HepG2 (cell line): ENCODE results near the gene RPL32. TPM values are rescaled to one million over a fixed set of nuclear protein-coding genes. Genes with fewer than 3 reads are reported as not detected.

Source experiments
- BRCA1 ChIP-seq: sonication (generic); formaldehyde crosslinking; IDR thresholded peaks from 2 replicates; pipeline ENCODE4 v1.4.0; 2020; ENCODE audit warnings: missing genetic modification reagents
- GFI1 ChIP-seq: sonication (generic); formaldehyde crosslinking; IDR thresholded peaks from 2 replicates; pipeline ENCODE4 v1.5.0; 2020; ENCODE audit warnings: missing genetic modification reagents, mild to moderate bottlenecking, borderline replicate concordance
- HMGA1 ChIP-seq: sonication (generic); formaldehyde crosslinking; conservative IDR thresholded peaks from 2 replicates; pipeline ENCODE4 v1.4.0; 2020; ENCODE audit warnings: missing genetic modification reagents
- HOXA3 ChIP-seq: sonication (generic); formaldehyde crosslinking; IDR thresholded peaks from 2 replicates; pipeline ENCODE4 v1.5.0; 2020; ENCODE audit warnings: missing genetic modification reagents
- JUNB ChIP-seq: sonication (generic); formaldehyde crosslinking; IDR thresholded peaks from 2 replicates; pipeline ENCODE4 v1.8.0; 2022; ENCODE audit warnings: missing genetic modification reagents, mild to moderate bottlenecking, borderline replicate concordance
- KDM4B ChIP-seq: sonication (generic); formaldehyde crosslinking; IDR thresholded peaks from 2 replicates; pipeline ENCODE4 v1.4.0; 2020; ENCODE audit warnings: missing genetic modification reagents
- KDM5B ChIP-seq: sonication (generic); formaldehyde crosslinking; IDR thresholded peaks from 2 replicates; pipeline ENCODE4 v1.4.0; 2020; ENCODE audit warnings: missing genetic modification reagents, mild to moderate bottlenecking, borderline replicate concordance
- NONO ChIP-seq, 2 experiments: fragments of 450-650 bp in 1 of 2; sonication (generic) in 1 of 2; formaldehyde crosslinking in 1 of 2; IDR thresholded peaks in 1 of 2; conservative IDR thresholded peaks in 1 of 2; 2 replicates each; pipeline versions ENCODE4 v1.6.1 to v1.8.0; 2017 to 2022; ENCODE audit warnings: mild to moderate bottlenecking in 1 of 2, missing genetic modification reagents in 1 of 2, moderate library complexity in 1 of 2
- PHF8 ChIP-seq: sonication (generic); formaldehyde crosslinking; IDR thresholded peaks from 2 replicates; pipeline ENCODE4 v1.5.0; 2020; ENCODE audit warnings: missing genetic modification reagents
- SALL2 ChIP-seq: sonication (generic); formaldehyde crosslinking; IDR thresholded peaks from 2 replicates; pipeline ENCODE4 v1.8.1; 2023; ENCODE audit warnings: mild to moderate bottlenecking, missing genetic modification reagents, inconsistent platforms
- SYNCRIP ChIP-seq: fragments of 200-400 bp; formaldehyde crosslinking; IDR thresholded peaks from 2 replicates; pipeline ENCODE4 v1.6.1; 2018; ENCODE audit warnings: mild to moderate bottlenecking, low read depth, low read length; ENCODE audit not compliant: insufficient read depth
- TBX2 ChIP-seq: sonication (generic); formaldehyde crosslinking; IDR thresholded peaks from 2 replicates; pipeline ENCODE4 v1.5.0; 2020; ENCODE audit warnings: missing genetic modification reagents, mild to moderate bottlenecking, borderline replicate concordance
- TEAD2 ChIP-seq: sonication (generic); formaldehyde crosslinking; IDR thresholded peaks from 2 replicates; pipeline ENCODE4 v1.9.0; 2021; ENCODE audit warnings: missing genetic modification reagents
- ZBTB42 ChIP-seq: sonication (generic); formaldehyde crosslinking; IDR thresholded peaks from 2 replicates; pipeline ENCODE4 v1.5.0; 2020; ENCODE audit warnings: mild to moderate bottlenecking, missing genetic modification reagents
- ZNF441 ChIP-seq: sonication (generic); formaldehyde crosslinking; IDR thresholded peaks from 2 replicates; pipeline ENCODE4 v1.7.0; 2021; ENCODE audit warnings: missing genetic modification reagents, borderline replicate concordance
- ZNF563 ChIP-seq: sonication (generic); formaldehyde crosslinking; IDR thresholded peaks from 2 replicates; pipeline ENCODE4 v1.8.0; 2022; ENCODE audit warnings: mild to moderate bottlenecking, moderate library complexity, missing genetic modification reagents
- ZNF607 ChIP-seq: sonication (generic); formaldehyde crosslinking; IDR thresholded peaks from 2 replicates; pipeline ENCODE4 v1.5.1; 2020; ENCODE audit warnings: missing genetic modification reagents, mild to moderate bottlenecking, borderline replicate concordance
- polyA plus RNA-seq, 8 experiments: library from polyadenylated mRNA; depleted of rRNA in 3 of 8; stranded (reverse) in 7 of 8; unstranded in 1 of 8; fragments of >200 nt; fragmentation: Illumina TruSeq in 4 of 8; extraction: Trizol in 4 of 8; gene quantifications; 2 replicates each; pipeline versions ENCODE4 v1.2.1 to v1.2.3, GENCODE V29; 2011 to 2016; ENCODE audit warnings: low read depth in 4 of 8, missing spikeins in 1 of 8, mixed read lengths in 1 of 8; ENCODE audit not compliant: insufficient read depth in 1 of 8
- total RNA-seq, 5 experiments: library from RNA; depleted of rRNA; stranded (reverse); fragments of >200 nt; fragmentation: Illumina TruSeq; extraction: Trizol; gene quantifications; 2 replicates each; pipeline ENCODE4 v1.2.3, GENCODE V29; 2016; ENCODE audit warnings: low read depth in 1 of 5
- TF ChIP-seq, protein P1 (sequence below): sonication (generic); formaldehyde crosslinking; IDR thresholded peaks from 2 replicates; pipeline ENCODE4 v1.5.1; 2020; ENCODE audit warnings: missing genetic modification reagents, mild to moderate bottlenecking, borderline replicate concordance
- TF ChIP-seq, protein P2 (sequence below): sonication (generic); formaldehyde crosslinking; IDR thresholded peaks from 2 replicates; pipeline ENCODE4 v1.5.1; 2020; ENCODE audit warnings: mild to moderate bottlenecking, missing genetic modification reagents, borderline replicate concordance
- TF ChIP-seq, protein P3 (sequence below): IDR thresholded peaks from 2 replicates; pipeline ENCODE4 v1.6.1; 2016; ENCODE audit warnings: low read depth, borderline replicate concordance
- TF ChIP-seq, protein P4 (sequence below): IDR thresholded peaks from 2 replicates; pipeline ENCODE4 v1.6.1; 2016; ENCODE audit warnings: missing compliant biosample characterization, missing genetic modification reagents, borderline replicate concordance
- TF ChIP-seq, protein P5 (sequence below): sonication (generic); formaldehyde crosslinking; IDR thresholded peaks from 2 replicates; pipeline ENCODE4 v1.4.0; 2020; ENCODE audit warnings: missing genetic modification reagents, borderline replicate concordance

Gene RPL32
- total and polyA plus RNA-seq, 2 of the 13 experiments (the other 11 are each of a cell fraction or from before 2014, with no cell fraction given) = 1,781 to 2,401 TPM

DNA sequence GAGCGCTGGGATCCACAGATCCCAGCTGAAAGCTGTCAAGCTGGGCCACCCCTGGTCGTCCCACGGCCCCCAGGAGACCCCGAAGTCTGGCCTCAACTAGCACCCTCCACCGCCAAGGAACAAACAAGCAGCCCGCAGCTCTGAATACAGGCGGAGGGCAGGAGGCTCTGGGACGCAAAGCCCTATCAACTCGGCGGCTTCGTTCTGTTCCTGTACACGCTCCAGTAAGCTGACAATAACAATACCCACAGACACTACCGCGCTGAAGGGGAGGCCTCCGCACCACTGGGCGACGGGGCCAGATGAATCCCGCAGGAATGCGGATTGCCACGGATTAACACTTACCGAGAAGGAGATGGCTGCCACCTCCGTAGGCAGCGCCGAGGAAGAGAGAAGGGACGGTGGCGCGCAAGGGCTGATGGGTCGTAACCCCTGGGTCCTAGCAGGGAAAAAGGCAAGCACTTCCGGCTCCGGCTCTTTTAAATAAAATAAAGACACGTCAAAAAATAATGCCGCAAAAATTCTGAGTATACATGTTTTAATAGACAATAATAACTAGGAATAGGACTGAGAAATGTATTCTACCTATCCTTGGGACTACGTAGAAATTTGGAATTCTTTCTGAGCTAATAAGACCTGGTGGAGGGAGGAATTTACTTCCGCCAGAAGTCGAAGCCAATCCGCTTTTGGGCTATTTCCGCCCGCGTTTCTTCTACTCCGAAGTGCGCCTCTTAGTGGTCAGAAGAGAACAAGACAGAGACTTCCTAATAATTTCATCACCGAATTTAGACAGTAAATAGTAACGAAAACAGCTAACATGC lies at the start of gene RPL32 (continued):
- peak; percentile 67 for TF ChIP-seq ZNF441 (CRISPR knock-in tag)
- TF ChIP-seq, protein P1, sequence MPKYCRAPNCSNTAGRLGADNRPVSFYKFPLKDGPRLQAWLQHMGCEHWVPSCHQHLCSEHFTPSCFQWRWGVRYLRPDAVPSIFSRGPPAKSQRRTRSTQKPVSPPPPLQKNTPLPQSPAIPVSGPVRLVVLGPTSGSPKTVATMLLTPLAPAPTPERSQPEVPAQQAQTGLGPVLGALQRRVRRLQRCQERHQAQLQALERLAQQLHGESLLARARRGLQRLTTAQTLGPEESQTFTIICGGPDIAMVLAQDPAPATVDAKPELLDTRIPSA (CRISPR knock-in tag) = no peak
- TF ChIP-seq ZNF563 (CRISPR knock-in tag) = peak; percentile 81; the same call in 1 of the 2 replicates
- no peak for TF ChIP-seq JUNB
- TF ChIP-seq NONO (IDR thresholded peaks at IDR 0.05) = no peak
- peak; percentile 84 for TF ChIP-seq NONO (CRISPR knock-in tag; conservative IDR thresholded peaks at IDR 0.05)
- TF ChIP-seq GFI1 (CRISPR knock-in tag) = no peak; the same call in 1 of the 2 replicates
- TF ChIP-seq, protein P2, sequence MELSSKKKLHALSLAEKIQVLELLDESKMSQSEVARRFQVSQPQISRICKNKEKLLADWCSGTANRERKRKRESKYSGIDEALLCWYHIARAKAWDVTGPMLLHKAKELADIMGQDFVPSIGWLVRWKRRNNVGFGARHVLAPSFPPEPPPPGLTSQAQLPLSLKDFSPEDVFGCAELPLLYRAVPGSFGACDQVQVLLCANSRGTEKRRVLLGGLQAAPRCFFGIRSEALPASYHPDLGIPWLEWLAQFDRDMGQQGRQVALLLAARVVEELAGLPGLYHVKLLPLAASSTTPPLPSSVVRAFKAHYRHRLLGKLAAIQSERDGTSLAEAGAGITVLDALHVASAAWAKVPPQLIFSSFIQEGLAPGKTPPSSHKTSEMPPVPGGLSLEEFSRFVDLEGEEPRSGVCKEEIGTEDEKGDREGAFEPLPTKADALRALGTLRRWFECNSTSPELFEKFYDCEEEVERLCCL = peak; percentile 75; the same call in 1 of the 2 replicates
- peak; percentile 94 for TF ChIP-seq PHF8 (CRISPR knock-in tag)
- peak; percentile 39; the same call in 1 of the 2 replicates for TF ChIP-seq KDM5B (CRISPR knock-in tag)
- TF ChIP-seq KDM4B = no peak; the same call in 1 of the 2 replicates
- TF ChIP-seq, protein P3, sequence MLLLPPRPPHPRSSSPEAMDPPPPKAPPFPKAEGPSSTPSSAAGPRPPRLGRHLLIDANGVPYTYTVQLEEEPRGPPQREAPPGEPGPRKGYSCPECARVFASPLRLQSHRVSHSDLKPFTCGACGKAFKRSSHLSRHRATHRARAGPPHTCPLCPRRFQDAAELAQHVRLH (CRISPR knock-in tag) = peak; percentile 50; the same call in 1 of the 2 replicates
- peak; percentile 50; the same call in 1 of the 2 replicates for TF ChIP-seq SALL2 (CRISPR knock-in tag)
- peak; percentile 76 for TF ChIP-seq HOXA3
- TF ChIP-seq SYNCRIP = no peak
- peak; percentile 27; the same call in 1 of the 2 replicates for TF ChIP-seq ZNF607
- peak; percentile 75; the same call in 1 of the 2 replicates for TF ChIP-seq BRCA1 (CRISPR knock-in tag)
- TF ChIP-seq, protein P4, sequence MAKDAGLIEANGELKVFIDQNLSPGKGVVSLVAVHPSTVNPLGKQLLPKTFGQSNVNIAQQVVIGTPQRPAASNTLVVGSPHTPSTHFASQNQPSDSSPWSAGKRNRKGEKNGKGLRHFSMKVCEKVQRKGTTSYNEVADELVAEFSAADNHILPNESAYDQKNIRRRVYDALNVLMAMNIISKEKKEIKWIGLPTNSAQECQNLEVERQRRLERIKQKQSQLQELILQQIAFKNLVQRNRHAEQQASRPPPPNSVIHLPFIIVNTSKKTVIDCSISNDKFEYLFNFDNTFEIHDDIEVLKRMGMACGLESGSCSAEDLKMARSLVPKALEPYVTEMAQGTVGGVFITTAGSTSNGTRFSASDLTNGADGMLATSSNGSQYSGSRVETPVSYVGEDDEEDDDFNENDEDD (CRISPR knock-in tag) = no peak
- peak; percentile 51; the same call in 1 of the 2 replicates for TF ChIP-seq TBX2 (CRISPR knock-in tag)
- 0 out of 2 replicates have a peak, but pooled peaks have one; percentile 22 for TF ChIP-seq TEAD2 (CRISPR knock-in tag)
- TF ChIP-seq ZBTB42 (CRISPR knock-in tag) = peak; percentile 47; the same call in 1 of the 2 replicates
- TF ChIP-seq, protein P5, sequence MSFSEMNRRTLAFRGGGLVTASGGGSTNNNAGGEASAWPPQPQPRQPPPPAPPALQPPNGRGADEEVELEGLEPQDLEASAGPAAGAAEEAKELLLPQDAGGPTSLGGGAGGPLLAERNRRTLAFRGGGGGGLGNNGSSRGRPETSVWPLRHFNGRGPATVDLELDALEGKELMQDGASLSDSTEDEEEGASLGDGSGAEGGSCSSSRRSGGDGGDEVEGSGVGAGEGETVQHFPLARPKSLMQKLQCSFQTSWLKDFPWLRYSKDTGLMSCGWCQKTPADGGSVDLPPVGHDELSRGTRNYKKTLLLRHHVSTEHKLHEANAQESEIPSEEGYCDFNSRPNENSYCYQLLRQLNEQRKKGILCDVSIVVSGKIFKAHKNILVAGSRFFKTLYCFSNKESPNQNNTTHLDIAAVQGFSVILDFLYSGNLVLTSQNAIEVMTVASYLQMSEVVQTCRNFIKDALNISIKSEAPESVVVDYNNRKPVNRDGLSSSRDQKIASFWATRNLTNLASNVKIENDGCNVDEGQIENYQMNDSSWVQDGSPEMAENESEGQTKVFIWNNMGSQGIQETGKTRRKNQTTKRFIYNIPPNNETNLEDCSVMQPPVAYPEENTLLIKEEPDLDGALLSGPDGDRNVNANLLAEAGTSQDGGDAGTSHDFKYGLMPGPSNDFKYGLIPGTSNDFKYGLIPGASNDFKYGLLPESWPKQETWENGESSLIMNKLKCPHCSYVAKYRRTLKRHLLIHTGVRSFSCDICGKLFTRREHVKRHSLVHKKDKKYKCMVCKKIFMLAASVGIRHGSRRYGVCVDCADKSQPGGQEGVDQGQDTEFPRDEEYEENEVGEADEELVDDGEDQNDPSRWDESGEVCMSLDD = no peak
- no peak for TF ChIP-seq HMGA1 (CRISPR knock-in tag)
